ENCODE results near the gene SENP5.

GRCh38 chr3:196970547-196971093 lies 102.9 kb downstream of the SENP5 start:
- no peak for TF ChIP-seq CTCF (IDR thresholded peaks at IDR 0.05)
- no peak for TF ChIP-seq POLR2A (IDR thresholded peaks at IDR 0.05)
